GM12874 (cell line): ENCODE measurements around the gene NAV3.

Source experiments
- CTCF ChIP-seq: IDR thresholded peaks from 2 replicates; pipeline ENCODE4 v1.5.1; 2011; ENCODE audit warnings: low read depth, mild to moderate bottlenecking, control low read depth, low read length, moderate library complexity; ENCODE audit not compliant: insufficient read depth

NAV3 gene

GRCh38 chr12:77940567-77940966 lies 109.9 kb downstream of the NAV3 start:
- TF ChIP-seq CTCF, result no peak

GRCh38 chr12:77941401-77941800 lies 110.7 kb downstream of the NAV3 start:
- no peak for TF ChIP-seq CTCF

- TF ChIP-seq CTCF, result no peak
These were observed 112.8 kb downstream of the NAV3 start for GRCh38 chr12:77943466-77943865.

- TF ChIP-seq CTCF, result no peak
These were observed 115.9 kb downstream of the NAV3 start for GRCh38 chr12:77946541-77947061.

GRCh38 chr12:77947330-77947729 lies 116.6 kb downstream of the NAV3 start:
- TF ChIP-seq CTCF, result no peak

GRCh38 chr12:77947746-77948145 lies 117.1 kb downstream of the NAV3 start:
- TF ChIP-seq CTCF, result no peak

GRCh38 chr12:77949943-77950342 lies 119.2 kb downstream of the NAV3 start:
- TF ChIP-seq CTCF, result no peak
